Ectodermal cell (in vitro differentiated cells): ENCODE results near the gene TRPC4AP.
"Not testable (repeated sequence)": the region's sequence is repeated elsewhere in the genome, so short reads cannot be mapped to it uniquely, and the experiment has no call there.

Source experiments
- H3K27ac ChIP-seq: 2 replicates; pipeline ENCODE4 v1.7.0; 2013; ENCODE audit warnings: mild to moderate bottlenecking, low read depth, low read length; ENCODE audit not compliant: insufficient read depth, poor library complexity, severe bottlenecking
- H3K27me3 ChIP-seq: 2 replicates; pipeline ENCODE4 v1.7.0; 2013; ENCODE audit warnings: mild to moderate bottlenecking, low read length; ENCODE audit not compliant: insufficient read depth, control insufficient read depth, poor library complexity, severe bottlenecking
- H3K36me3 ChIP-seq: one replicate; pipeline ENCODE4 v1.7.0; 2013; ENCODE audit warnings: low read length; ENCODE audit not compliant: control insufficient read depth, insufficient read depth
- H3K4me1 ChIP-seq: one replicate; pipeline ENCODE4 v1.7.0; 2013; ENCODE audit warnings: low read length; ENCODE audit not compliant: control insufficient read depth, insufficient read depth
- H3K4me3 ChIP-seq: 2 replicates; pipeline ENCODE4 v1.7.0; 2013; ENCODE audit warnings: low read depth, low read length, control low read depth; ENCODE audit not compliant: insufficient read depth
- H3K9me3 ChIP-seq: 2 replicates; pipeline ENCODE4 v1.7.0; 2013; ENCODE audit warnings: mild to moderate bottlenecking, low read length, moderate library complexity; ENCODE audit not compliant: control insufficient read depth
- WGBS, 2 experiments: methylation state at CpG; one replicate each; pipeline ENCODE4 v1.1.7; 2013; ENCODE audit warnings: missing lambda C conversion rate in 2 of 2; 5-methylcytosine and 5-hydroxymethylcytosine counted together

Gene TRPC4AP

DNA sequence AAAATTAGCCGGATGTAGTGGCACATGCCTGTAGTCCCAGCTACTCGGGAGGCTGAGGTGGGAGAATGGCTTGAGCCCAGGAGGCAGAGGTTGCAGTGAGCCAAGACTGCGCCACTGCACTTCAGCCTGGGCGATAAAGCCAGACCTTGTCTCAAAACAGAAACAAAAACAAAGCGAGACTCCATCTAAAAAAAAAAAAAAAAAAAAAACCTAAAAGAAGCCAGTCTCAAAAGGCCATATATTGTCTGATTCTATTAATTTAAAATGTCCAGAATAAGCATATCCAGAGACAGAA lies 12.3 kb downstream of the TRPC4AP start:
- peaks cover 18% of the 10 kb centered on the region for H3K36me3 ChIP-seq
- H3K9me3 ChIP-seq, H3K27ac ChIP-seq, H3K4me1 ChIP-seq, H3K27me3 ChIP-seq, H3K4me3 ChIP-seq: not testable (repeated sequence)
- WGBS, 2 experiments, result 96 to 98% methylated on average over 5 of the region's 5 CpGs

DNA sequence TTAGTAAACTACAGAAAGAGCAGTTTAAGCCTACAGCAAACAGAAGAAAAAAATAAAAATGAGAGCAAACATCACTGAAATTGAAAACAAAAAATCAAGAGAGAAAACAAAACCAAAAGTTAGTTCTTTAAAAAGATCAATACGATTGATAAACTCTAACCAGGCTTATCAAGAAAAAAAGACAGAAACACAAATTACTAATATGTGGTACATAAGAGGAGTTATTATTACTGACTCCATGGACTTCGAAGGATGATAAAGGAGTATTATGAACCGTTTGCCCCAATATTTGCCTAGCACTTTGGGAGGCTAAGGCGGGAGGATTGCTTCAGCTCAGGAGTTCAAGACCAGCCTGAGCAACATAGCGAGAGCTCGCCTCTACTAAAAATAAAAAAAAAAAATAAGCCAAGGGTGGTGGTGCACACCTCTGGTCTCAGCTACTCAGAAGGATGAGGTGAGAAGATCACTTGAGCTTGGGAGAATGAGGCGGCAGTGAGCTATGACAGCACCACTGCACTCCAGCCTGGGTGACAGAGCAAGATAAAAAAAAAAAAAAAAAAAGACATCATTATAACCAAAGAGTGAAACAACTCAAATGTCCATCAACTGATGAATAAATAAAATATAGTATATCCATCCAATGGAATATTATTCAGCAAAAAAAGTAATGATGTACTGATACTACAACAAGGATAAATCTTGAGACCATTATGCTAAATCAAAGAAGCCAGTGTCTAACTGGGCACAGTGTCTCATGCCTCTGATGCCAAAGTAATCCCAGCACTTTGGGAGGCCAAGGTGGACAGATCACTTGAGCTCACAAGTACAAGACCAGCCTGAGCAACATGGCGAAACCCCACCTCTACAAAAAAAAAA lies 12.9 kb downstream of the TRPC4AP start:
- WGBS, 2 experiments, result 80 to 95% methylated on average over 7 of the region's 8 CpGs
- no peak overlapping the region for H3K27ac ChIP-seq
- H3K36me3 ChIP-seq, result peaks cover 18% of the 10 kb centered on the region
- H3K4me1 ChIP-seq, result no peaks in the 10 kb centered on the region
- no peaks in the 10 kb centered on the region for H3K27me3 ChIP-seq
- H3K4me3 ChIP-seq, result no peak overlapping the region
- H3K9me3 ChIP-seq, result no peaks in the 10 kb centered on the region

DNA sequence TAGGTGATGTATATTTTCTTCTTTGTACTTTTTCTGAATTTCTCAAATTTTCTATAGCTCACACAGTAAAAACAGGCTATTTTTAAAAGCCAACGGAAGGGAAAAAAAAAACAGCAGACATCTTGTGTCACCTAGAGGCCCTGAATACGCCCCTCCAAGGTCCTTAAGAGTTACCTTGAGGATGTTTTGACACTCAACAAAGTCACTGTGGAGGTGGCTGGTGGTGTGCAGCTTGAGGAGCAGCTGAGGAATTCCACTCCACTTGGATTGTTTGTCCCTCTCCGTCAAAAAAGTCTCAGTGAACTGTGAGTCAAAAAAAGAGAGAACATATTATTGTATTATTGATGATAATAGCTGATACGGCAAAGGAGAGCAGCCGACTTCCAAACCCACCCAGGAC lies 14.7 kb downstream of the TRPC4AP start:
- Histone ChIP-seq H3K27me3 (no peaks in the 10 kb centered on the region), H3K4me3 (no peak overlapping the region), H3K36me3 (peaks cover 18% of the 10 kb centered on the region), H3K9me3 (no peaks in the 10 kb centered on the region), H3K27ac (no peak overlapping the region), H3K4me1 (no peaks in the 10 kb centered on the region)
- 97 to 98% methylated on average over 3 to 5 of the region's 5 CpGs for WGBS, 2 experiments

DNA sequence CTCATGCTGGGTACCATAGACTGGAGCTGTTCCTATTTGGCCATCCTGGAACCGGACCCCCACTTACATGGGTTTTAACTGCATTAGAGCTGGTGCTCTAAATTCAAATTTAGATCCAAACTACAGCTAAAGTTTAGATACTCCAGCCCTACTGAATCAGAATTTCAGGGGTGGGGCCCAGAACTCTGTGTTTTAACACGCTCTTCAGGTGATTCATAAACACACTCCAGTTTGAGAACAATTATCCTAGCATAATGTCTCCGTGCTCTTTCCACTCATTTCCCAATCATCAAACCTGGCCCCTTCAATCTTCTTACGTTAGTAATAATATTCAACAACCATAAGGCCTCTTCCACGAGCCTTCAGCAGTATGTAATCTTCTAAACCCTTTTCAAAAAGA lies 15.3 kb downstream of the TRPC4AP start:
- Histone ChIP-seq H3K4me3 (no peak overlapping the region), H3K27me3 (no peaks in the 10 kb centered on the region), H3K36me3 (peaks cover 18% of the 10 kb centered on the region), H3K4me1 (no peaks in the 10 kb centered on the region), H3K9me3 (no peaks in the 10 kb centered on the region), H3K27ac (no peak overlapping the region)
- WGBS, 2 experiments, result 94 to 95% methylated on average over 5 of the region's 5 CpGs

DNA sequence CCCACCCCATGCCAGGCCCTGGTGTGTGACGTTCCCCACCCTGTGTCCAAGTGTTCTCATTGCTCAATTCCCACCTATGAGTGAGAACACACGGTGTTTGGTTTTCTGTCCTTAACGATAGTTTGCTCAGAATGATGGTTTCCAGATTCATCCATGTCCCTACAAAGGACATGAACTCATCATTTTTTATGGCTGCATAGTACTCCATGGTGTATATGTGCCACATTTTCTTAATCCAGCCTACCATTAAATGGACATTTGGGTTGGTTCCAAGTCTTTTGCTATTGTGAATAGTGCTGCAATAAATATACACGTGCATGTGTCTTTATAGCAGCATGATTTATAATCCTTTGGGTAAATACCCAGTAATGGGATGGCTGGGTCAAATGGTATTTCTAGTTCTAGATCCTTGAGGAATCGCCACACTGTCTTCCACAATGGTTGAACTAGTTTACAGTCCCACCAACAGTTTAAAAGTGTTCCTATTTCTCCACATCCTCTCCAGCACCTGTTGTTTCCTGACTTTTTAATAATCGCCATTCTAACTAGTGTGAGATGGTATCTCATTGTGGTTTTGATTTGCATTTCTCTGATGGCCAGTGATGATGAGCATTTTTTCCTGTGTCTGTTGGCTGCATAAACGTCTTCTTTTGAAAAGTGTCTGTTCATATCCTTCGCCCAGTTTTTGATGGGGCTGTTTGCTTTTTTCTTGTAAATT lies 21.0 kb downstream of the TRPC4AP start:
- H3K27me3 ChIP-seq, H3K4me1 ChIP-seq, H3K4me3 ChIP-seq, H3K27ac ChIP-seq, H3K9me3 ChIP-seq, H3K36me3 ChIP-seq: not testable (repeated sequence)
- 94 to 95% methylated on average over 5 to 7 of the region's 8 CpGs for WGBS, 2 experiments

DNA sequence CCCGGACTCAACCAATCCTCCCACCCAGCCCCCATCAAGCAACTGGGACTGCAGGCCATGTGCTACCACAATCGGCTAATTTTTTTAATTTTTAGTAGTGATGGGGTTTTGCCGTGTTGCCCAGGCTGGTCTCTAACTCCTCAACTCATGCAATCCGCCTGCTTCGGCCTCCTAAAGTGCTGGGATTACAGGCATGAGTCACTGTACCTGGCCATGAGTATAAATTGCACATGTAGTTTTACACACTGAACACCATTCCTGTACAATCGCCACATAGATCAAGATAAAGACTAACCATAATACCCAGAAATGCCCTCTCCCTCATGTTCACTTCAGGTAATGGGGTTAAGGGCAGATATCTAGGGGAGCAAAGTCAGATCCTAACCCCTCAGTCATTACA lies 26.4 kb downstream of the TRPC4AP start:
- H3K4me3 ChIP-seq, result no peak overlapping the region
- no peak overlapping the region for H3K27ac ChIP-seq
- H3K4me1 ChIP-seq, result no peaks in the 10 kb centered on the region
- no peaks in the 10 kb centered on the region for H3K9me3 ChIP-seq
- no peaks in the 10 kb centered on the region for H3K27me3 ChIP-seq
- peaks cover 5% of the 10 kb centered on the region for H3K36me3 ChIP-seq
- 94 to 96% methylated on average over 6 of the region's 6 CpGs for WGBS, 2 experiments

DNA sequence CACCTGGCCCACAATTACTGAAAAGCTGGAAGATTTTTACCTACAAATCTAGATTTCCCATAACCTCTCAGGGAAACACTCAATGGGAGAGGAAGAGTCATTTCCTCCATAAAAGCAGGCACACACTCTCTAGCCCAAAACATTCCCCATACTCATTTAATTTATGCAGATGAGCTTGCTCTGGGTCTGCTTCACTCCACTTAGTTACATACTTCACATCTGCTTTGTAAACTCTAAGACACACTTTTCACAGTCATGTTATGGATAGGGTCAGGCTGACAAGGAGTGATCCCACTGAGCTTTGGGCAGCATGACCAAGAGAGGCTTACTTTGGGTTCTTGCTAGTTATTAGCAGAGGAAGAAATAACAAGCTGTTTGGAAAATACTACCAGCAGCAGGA lies 27.4 kb downstream of the TRPC4AP start:
- H3K4me1 ChIP-seq, result no peaks in the 10 kb centered on the region
- peaks cover 5% of the 10 kb centered on the region for H3K36me3 ChIP-seq
- no peak overlapping the region for H3K4me3 ChIP-seq

DNA sequence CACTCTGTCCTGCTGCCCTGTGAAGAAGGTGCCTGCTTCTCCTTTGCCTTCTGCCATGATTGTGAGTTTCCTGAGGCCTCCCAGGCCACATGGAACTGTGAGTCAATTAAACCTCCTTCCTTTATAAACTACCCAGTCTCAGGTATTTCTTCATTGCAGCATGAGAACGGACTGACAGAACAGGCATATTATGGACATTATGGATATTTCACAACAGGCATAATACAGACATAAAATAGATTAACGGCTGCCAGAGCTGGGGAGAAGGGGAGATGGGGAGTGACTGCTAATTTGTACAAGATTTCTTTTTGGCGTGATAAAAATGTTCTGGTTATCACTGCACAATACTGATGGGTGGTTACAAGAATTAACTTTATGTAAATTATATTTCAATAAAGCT lies 29.4 kb downstream of the TRPC4AP start:
- no peak overlapping the region for H3K27ac ChIP-seq
- no peaks in the 10 kb centered on the region for H3K27me3 ChIP-seq
- H3K4me3 ChIP-seq, result no peak overlapping the region
- H3K36me3 ChIP-seq, result no peaks in the 10 kb centered on the region
- H3K9me3 ChIP-seq, result no peaks in the 10 kb centered on the region
- H3K4me1 ChIP-seq, result no peaks in the 10 kb centered on the region
- 90 to 95% methylated on average over 3 of the region's 3 CpGs for WGBS, 2 experiments

More for the DNA sequence above, 27.4 kb downstream of the TRPC4AP start:
- Histone ChIP-seq H3K27me3 (no peaks in the 10 kb centered on the region), H3K27ac (no peak overlapping the region), H3K9me3 (no peaks in the 10 kb centered on the region)

DNA sequence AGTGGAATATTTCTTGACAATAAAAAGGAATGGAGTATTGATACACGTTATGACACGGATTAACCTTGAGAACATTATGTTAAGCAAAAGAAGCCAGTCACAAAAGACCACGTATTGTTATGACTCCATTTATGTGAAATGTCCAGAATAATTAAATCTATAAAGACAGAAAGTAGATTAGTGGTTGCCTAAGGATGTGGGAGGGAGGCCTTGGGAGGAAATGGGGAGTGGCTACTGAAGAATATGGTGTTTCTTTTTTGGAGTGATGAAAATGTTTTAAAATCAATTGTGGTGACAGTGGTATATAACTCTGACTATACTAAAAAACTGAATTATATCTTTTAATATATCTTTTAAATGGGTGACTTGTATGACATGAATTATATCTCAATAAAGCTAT lies 30.1 kb downstream of the TRPC4AP start:
- Histone ChIP-seq H3K4me3 (no peak overlapping the region), H3K9me3 (no peaks in the 10 kb centered on the region), H3K36me3 (no peaks in the 10 kb centered on the region), H3K27me3 (no peaks in the 10 kb centered on the region), H3K27ac (no peak overlapping the region), H3K4me1 (no peaks in the 10 kb centered on the region)
- 97% methylated on average over 3 of the region's 3 CpGs for WGBS, 2 experiments

DNA sequence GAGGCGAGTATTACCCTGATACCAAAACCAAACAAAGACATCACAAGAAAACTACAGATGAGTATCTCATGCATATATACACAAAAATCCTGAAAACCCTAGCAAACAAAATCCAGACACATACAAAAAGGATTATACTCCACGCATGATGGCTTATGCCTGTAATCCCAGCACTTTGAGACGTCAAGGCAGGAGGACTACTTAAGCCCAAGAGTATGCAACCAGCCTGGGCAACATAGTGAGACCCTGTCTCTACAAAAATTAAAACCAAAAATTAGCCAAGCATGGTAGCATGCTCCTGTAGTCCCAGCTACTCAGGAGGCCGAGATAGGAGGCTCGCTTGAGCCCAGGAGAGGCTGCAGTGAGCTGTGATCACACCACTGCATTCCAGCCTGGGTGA lies 32.4 kb downstream of the TRPC4AP start:
- H3K27ac ChIP-seq, result no peak overlapping the region
- H3K9me3 ChIP-seq, result no peaks in the 10 kb centered on the region
- no peak overlapping the region for H3K4me3 ChIP-seq
- WGBS, 2 experiments, result 93 to 96% methylated on average over 5 of the region's 5 CpGs
- no peaks in the 10 kb centered on the region for H3K4me1 ChIP-seq
- no peaks in the 10 kb centered on the region for H3K27me3 ChIP-seq
- no peaks in the 10 kb centered on the region for H3K36me3 ChIP-seq
